H9 (cell line): ENCODE results near the gene CLPTM1L. TPM values are rescaled to one million over a fixed set of nuclear protein-coding genes. Genes with fewer than 3 reads are reported as not detected.

ENCODE experiments used
- DNase-seq: peaks from one replicate; pipeline ENCODE4 v3.0.0-alpha.2; 2017
- H2AFZ ChIP-seq: one replicate; pipeline ENCODE4 v1.6.1; 2013; ENCODE audit warnings: mild to moderate bottlenecking, low read length, control low read depth, moderate library complexity
- H2AK5ac ChIP-seq: 2 replicates; pipeline ENCODE4 v1.6.1; 2013; ENCODE audit warnings: low read length, control low read depth, mixed read lengths; ENCODE audit not compliant: insufficient read length
- H2BK120ac ChIP-seq: one replicate; pipeline ENCODE4 v1.6.1; 2013; ENCODE audit warnings: low read depth, mild to moderate bottlenecking, low read length, control low read depth, inconsistent platforms; ENCODE audit not compliant: poor library complexity, severe bottlenecking
- H2BK12ac ChIP-seq: 2 replicates; pipeline ENCODE4 v1.6.1; 2013; ENCODE audit warnings: low read length, control low read depth, mixed read lengths, low read depth; ENCODE audit not compliant: insufficient read length
- H2BK15ac ChIP-seq: 2 replicates; pipeline ENCODE4 v1.6.1; 2013; ENCODE audit warnings: low read depth, low read length, control low read depth
- H2BK20ac ChIP-seq: one replicate; pipeline ENCODE4 v1.6.1; 2013; ENCODE audit warnings: low read depth, mild to moderate bottlenecking, low read length, control low read depth, inconsistent platforms; ENCODE audit not compliant: poor library complexity, severe bottlenecking
- H2BK5ac ChIP-seq: 2 replicates; pipeline ENCODE4 v1.6.1; 2013; ENCODE audit warnings: low read length, control low read depth, mixed read lengths; ENCODE audit not compliant: insufficient read length
- H3K14ac ChIP-seq: 2 replicates; pipeline ENCODE4 v1.6.1; 2013; ENCODE audit warnings: low read length, control low read depth; ENCODE audit not compliant: insufficient read depth
- H3K18ac ChIP-seq: 2 replicates; pipeline ENCODE4 v1.6.1; 2013; ENCODE audit warnings: low read depth, mild to moderate bottlenecking, mixed read lengths, low read length, control low read depth; ENCODE audit not compliant: insufficient read length
- H3K23ac ChIP-seq: 2 replicates; pipeline ENCODE4 v1.6.1; 2013; ENCODE audit warnings: low read length, control low read depth, mixed read lengths, low read depth; ENCODE audit not compliant: insufficient read length
- H3K23me2 ChIP-seq: 2 replicates; pipeline ENCODE4 v1.6.1; 2013; ENCODE audit warnings: low read depth, mild to moderate bottlenecking, mixed read lengths, low read length, control low read depth; ENCODE audit not compliant: insufficient read length, poor library complexity, severe bottlenecking
- H3K27ac ChIP-seq: 2 replicates; pipeline ENCODE4 v1.5.1; 2013; ENCODE audit warnings: low read length, control low read depth, mixed read lengths, low read depth; ENCODE audit not compliant: insufficient read length
- H3K27me3 ChIP-seq: 2 replicates; pipeline ENCODE4 v1.6.1; 2013; ENCODE audit warnings: low read length, control low read depth, inconsistent platforms; ENCODE audit not compliant: insufficient read depth
- H3K4ac ChIP-seq: 2 replicates; pipeline ENCODE4 v1.6.1; 2013; ENCODE audit warnings: low read depth, mild to moderate bottlenecking, control low read depth, inconsistent platforms, low read length, moderate library complexity
- H3K4me1 ChIP-seq: 2 replicates; pipeline ENCODE4 v1.6.1; 2013; ENCODE audit warnings: low read length, control low read depth, inconsistent platforms; ENCODE audit not compliant: insufficient read depth
- H3K4me2 ChIP-seq: 2 replicates; pipeline ENCODE4 v1.6.1; 2013; ENCODE audit warnings: low read length, control low read depth, mixed read lengths; ENCODE audit not compliant: insufficient read length, insufficient read depth
- H3K56ac ChIP-seq: 2 replicates; pipeline ENCODE4 v1.6.1; 2013; ENCODE audit warnings: low read depth, mild to moderate bottlenecking, mixed read lengths, low read length, control low read depth; ENCODE audit not compliant: insufficient read length
- H3K79me1 ChIP-seq: 2 replicates; pipeline ENCODE4 v1.6.1; 2013; ENCODE audit warnings: low read depth, mild to moderate bottlenecking, moderate library complexity, low read length, control low read depth, inconsistent platforms; ENCODE audit not compliant: insufficient read depth, poor library complexity, severe bottlenecking
- H3K79me2 ChIP-seq: 2 replicates; pipeline ENCODE4 v1.6.1; 2013; ENCODE audit warnings: low read length, control low read depth, inconsistent platforms; ENCODE audit not compliant: insufficient read depth
- H3K9ac ChIP-seq: 2 replicates; pipeline ENCODE4 v1.6.1; 2013; ENCODE audit warnings: low read length, control low read depth, mixed read lengths; ENCODE audit not compliant: insufficient read length; ENCODE audit errors: extremely low read depth
- H3K9me3 ChIP-seq: one replicate; pipeline ENCODE4 v1.6.1; 2013; ENCODE audit warnings: low read depth, low read length, inconsistent platforms; ENCODE audit not compliant: control insufficient read depth
- H3T11ph ChIP-seq: one replicate; pipeline ENCODE4 v1.6.1; 2013; ENCODE audit warnings: mild to moderate bottlenecking, low read length, control low read depth, inconsistent platforms
- H4K20me1 ChIP-seq: one replicate; pipeline ENCODE4 v1.6.1; 2013; ENCODE audit not compliant: control insufficient read depth, insufficient read length, insufficient read depth
- H4K5ac ChIP-seq: 2 replicates; pipeline ENCODE4 v1.6.1; 2013; ENCODE audit warnings: low read depth, mild to moderate bottlenecking, mixed read lengths, low read length, control low read depth; ENCODE audit not compliant: insufficient read length
- H4K8ac ChIP-seq: replicated peaks from 2 replicates; pipeline ENCODE4 v1.6.1; 2013; ENCODE audit warnings: low read length, control low read depth, mixed read lengths, low read depth; ENCODE audit not compliant: insufficient read length
- H4K91ac ChIP-seq: 2 replicates; pipeline ENCODE4 v1.6.1; 2013; ENCODE audit warnings: low read depth, mild to moderate bottlenecking, moderate library complexity, mixed read lengths, low read length, control low read depth; ENCODE audit not compliant: insufficient read length
- H3K27ac Mint-ChIP-seq, 3 experiments: 2 replicates in 2 of 3; 3 replicates in 1 of 3; pipeline ENCODE4 v1.8.0; 2020 to 2021; ENCODE audit warnings: mixed read lengths in 3 of 3, mild to moderate bottlenecking in 1 of 3, moderate library complexity in 1 of 3
- H3K27me3 Mint-ChIP-seq: 2 replicates; pipeline ENCODE4 v1.8.0; 2021; ENCODE audit warnings: low read depth, mild to moderate bottlenecking, moderate library complexity, mixed read lengths
- H3K36me3 Mint-ChIP-seq, 3 experiments: 2 replicates in 2 of 3; 3 replicates in 1 of 3; pipeline ENCODE4 v1.8.0; 2020 to 2021; ENCODE audit warnings: low read depth in 3 of 3, mixed read lengths in 3 of 3; ENCODE audit not compliant: insufficient read depth in 1 of 3
- H3K4me1 Mint-ChIP-seq, 2 experiments: 2 replicates each; pipeline ENCODE4 v1.8.0; 2020; ENCODE audit warnings: mixed read lengths in 2 of 2
- H3K4me3 Mint-ChIP-seq, 2 experiments: 2 replicates in 1 of 2; 3 replicates in 1 of 2; pipeline ENCODE4 v1.8.0; 2020 to 2021; ENCODE audit warnings: mild to moderate bottlenecking in 2 of 2, mixed read lengths in 2 of 2, moderate library complexity in 1 of 2
- H3K9me3 Mint-ChIP-seq, 2 experiments: 2 replicates in 1 of 2; 3 replicates in 1 of 2; pipeline ENCODE4 v1.8.0; 2020; ENCODE audit warnings: mild to moderate bottlenecking in 2 of 2, mixed read lengths in 2 of 2, moderate library complexity in 1 of 2
- CTCF ChIP-seq: fragments of 200-600 bp; sonication (generic); conservative IDR thresholded peaks from 3 replicates; pipeline ENCODE4 v1.8.0; 2021; ENCODE audit warnings: antibody characterized with exemption, mild to moderate bottlenecking
- WGBS: extraction: QIAGEN DNeasy Blood & Tissue Kit; methylation state at CpG from one replicate; pipeline ENCODE4 v1.1.7; 2013; ENCODE audit warnings: missing lambda C conversion rate, low lambda C conversion rate, mixed read lengths; ENCODE audit not compliant: insufficient read length; ENCODE audit errors: extremely low coverage; 5-methylcytosine and 5-hydroxymethylcytosine counted together
- total RNA-seq: library from RNA; stranded (reverse); gene quantifications from 2 replicates; pipeline ENCODE4 v1.2.1, GENCODE V29; 2021

CLPTM1L gene
- total RNA-seq, 1 experiment from 2014 or later = 108 TPM

- Histone ChIP-seq H2BK12ac (no peak overlapping the region), H4K20me1 (peaks cover 2% of the 10 kb centered on the region), H4K8ac (no peak overlapping the region), H3K4me2 (no peak overlapping the region), H3K27ac (no peak overlapping the region), H4K5ac (no peak overlapping the region), H2AK5ac (no peak overlapping the region), H3K79me1 (no peaks in the 10 kb centered on the region), H2BK20ac (no peak overlapping the region), H3K18ac (no peak overlapping the region), H3K23ac (no peak overlapping the region), H3T11ph (no peak overlapping the region), H3K79me2 (no peaks in the 10 kb centered on the region), H2BK5ac (no peak overlapping the region), H3K4me1 (no peaks in the 10 kb centered on the region; the same call in none of the 2 replicates), H3K9ac (no peak overlapping the region), H3K27me3 (peaks cover 3% of the 10 kb centered on the region; the same call in 1 of the 2 replicates), H3K9me3 (no peaks in the 10 kb centered on the region), H3K4ac (no peak overlapping the region), H2BK15ac (no peak overlapping the region), H4K91ac (no peak overlapping the region), H2BK120ac (no peak overlapping the region), H3K14ac (no peak overlapping the region), H3K23me2 (no peaks in the 10 kb centered on the region), H2AFZ (no peak overlapping the region), H3K56ac (no peak overlapping the region)
- Mint-ChIP-seq H3K27ac (no peak overlapping the region), H3K4me3 (no peak overlapping the region), H3K4me1 (peaks cover 6 to 9% of the 10 kb centered on the region in 2 experiments), H3K9me3 (peaks cover 13 to 14% of the 10 kb centered on the region in 2 experiments), H3K36me3 (peaks cover 0 to 10% (median 2%) of the 10 kb centered on the region in 3 experiments; a peak in 4 of 7 replicates), H3K27me3 (peaks cover 68% of the 10 kb centered on the region)
- TF ChIP-seq CTCF = no peak
- WGBS = no CpG with 5 or more reads among the region's 3 CpGs
- no peak for DNase-seq
These were observed 32.1 kb upstream of the CLPTM1L start for GRCh38 chr5:1376981-1377380.
